GM12878 (cell line): Measurements from ENCODE around the gene UBE2I. TPM values are rescaled to one million over a fixed set of nuclear protein-coding genes. Genes with fewer than 3 reads are reported as not detected.

Experiments
- ASH2L ChIP-seq: fragments of 300-600, 200-600 bp; sonication (generic); IDR thresholded peaks from 2 replicates; pipeline ENCODE4 v1.6.1; 2017; ENCODE audit warnings: low read depth, mild to moderate bottlenecking, borderline replicate concordance
- POLR2A ChIP-seq: IDR thresholded peaks from 2 replicates; pipeline ENCODE4 v1.6.1; 2011; ENCODE audit warnings: low read depth, mild to moderate bottlenecking, low read length
- REST ChIP-seq: IDR thresholded peaks from 2 replicates; pipeline ENCODE4 v1.6.1; 2012; ENCODE audit warnings: mild to moderate bottlenecking, low read depth, low read length
- STAT3 ChIP-seq: IDR thresholded peaks from 2 replicates; pipeline ENCODE4 v1.6.1; 2011; ENCODE audit warnings: low read depth, low read length, improper control_type of control experiment
- ZNF687 ChIP-seq: fragments of 450-650 bp; IDR thresholded peaks from 2 replicates; pipeline ENCODE4 v1.6.1; 2017; ENCODE audit warnings: mild to moderate bottlenecking, moderate library complexity
- polyA plus RNA-seq, 11 experiments: library from polyadenylated mRNA; depleted of rRNA in 4 of 11; unstranded in 6 of 11; stranded (reverse) in 5 of 11; fragments of >200 nt; fragmentation: Nextera tagmentation in 4 of 11; fragmentation: Illumina TruSeq in 1 of 11; extraction: Ambion mirVana in 4 of 11; extraction: Trizol in 1 of 11; gene quantifications; 1 replicate in 1 of 11; 2 replicates in 10 of 11; pipeline versions ENCODE4 v1.2.1 to v1.2.3, GENCODE V29; 2011 to 2016; ENCODE audit warnings: inconsistent platforms in 2 of 11, missing spikeins in 2 of 11, low read depth in 1 of 11
- total RNA-seq, 4 experiments: library from RNA; depleted of rRNA in 3 of 4; stranded (reverse); fragments of >200 nt in 3 of 4; fragmentation: Illumina TruSeq in 1 of 4; extraction: Trizol in 1 of 4; gene quantifications; 2 replicates each; pipeline versions ENCODE4 v1.2.1 to v1.2.3, GENCODE V29; 2013 to 2021

The UBE2I gene
- total and polyA plus RNA-seq, 10 of the 15 experiments (the other 5 are each of a cell fraction or from before 2014, with no cell fraction given): 47.5 to 243 (median 194) TPM

GRCh38 chr16:1308977-1309885, at the start of gene UBE2I (continued):
- no peak for TF ChIP-seq REST
- TF ChIP-seq POLR2A: peak; percentile 87
- TF ChIP-seq STAT3: no peak
- TF ChIP-seq ASH2L: peak; percentile 20; the same call in 1 of the 2 replicates
- TF ChIP-seq ZNF687: no peak
